T-cell (primary cell): ENCODE results near the gene BRD7. TPM values are rescaled to one million over a fixed set of nuclear protein-coding genes. Genes with fewer than 3 reads are reported as not detected.

Experiments
- ATAC-seq, 4 experiments: fragments of 200-7000 bp in 3 of 4; fragments of 150-1000 bp in 1 of 4; cut with Tn5 transposase; replicated peaks in 1 of 4; 1 replicate in 3 of 4; 2 replicates in 1 of 4; pipeline ENCODE4 v1.10.0; 2021; ENCODE audit warnings: moderate library complexity in 3 of 4, mild to moderate bottlenecking in 2 of 4, moderate number of reproducible peaks in 1 of 4
- CTCF ChIA-PET, 2 donors: fragments of 300-600 bp; sonication (Branson Sonifier 250); formaldehyde crosslinking; loops; one replicate each; lab custom pipeline; 2022; ENCODE audit warnings: antibody characterized with exemption in 2 of 2; lab: Charles Lee
- POLR2A ChIA-PET, 2 donors: fragments of 300-600 bp; sonication (Branson Sonifier 250); formaldehyde crosslinking; loops; one replicate each; lab custom pipeline; 2022; ENCODE audit warnings: antibody characterized with exemption in 2 of 2; lab: Charles Lee
- DNase-seq, 35 experiments: peaks; one replicate each; pipeline versions ENCODE4 v3.0.0 to v3.0.0-alpha.2; 2013 to 2023
- H3K27ac ChIP-seq: one replicate; pipeline ENCODE4 v1.5.1; 2013; ENCODE audit warnings: low read length
- H3K27me3 ChIP-seq, 2 experiments: replicated peaks in 1 of 2; 1 replicate in 1 of 2; 2 replicates in 1 of 2; pipeline versions ENCODE4 v1.6.1 to v1.7.0; 2013; ENCODE audit warnings: low read length in 1 of 2, mixed read lengths in 1 of 2; ENCODE audit not compliant: control insufficient read depth in 2 of 2, insufficient read depth in 2 of 2; ENCODE audit errors: extremely low read depth in 1 of 2
- H3K36me3 ChIP-seq, 2 donors: 1 replicate in 1 of 2; 2 replicates in 1 of 2; pipeline versions ENCODE4 v1.6.1 to v1.7.0; 2013; ENCODE audit warnings: low read length in 1 of 2; ENCODE audit not compliant: control insufficient read depth in 2 of 2, insufficient read depth in 1 of 2; ENCODE audit errors: extremely low read depth in 1 of 2
- H3K4me1 ChIP-seq, 2 experiments: 1 replicate in 1 of 2; 2 replicates in 1 of 2; pipeline versions ENCODE4 v1.6.1 to v1.7.0; 2013; ENCODE audit warnings: low read length in 2 of 2, mixed read lengths in 1 of 2; ENCODE audit not compliant: insufficient read depth in 2 of 2, control insufficient read depth in 1 of 2; ENCODE audit errors: extremely low read depth in 1 of 2
- H3K4me3 ChIP-seq, 2 donors: 1 replicate in 1 of 2; 2 replicates in 1 of 2; pipeline versions ENCODE4 v1.5.1 to v1.7.0; 2013; ENCODE audit warnings: mild to moderate bottlenecking in 2 of 2, low read length in 1 of 2, moderate library complexity in 1 of 2; ENCODE audit not compliant: control insufficient read depth in 1 of 2; ENCODE audit errors: extremely low read depth in 1 of 2
- H3K9me3 ChIP-seq: 2 replicates; pipeline ENCODE4 v1.7.0; 2013
- H3K27ac Mint-ChIP-seq, 2 donors: one replicate each; pipeline ENCODE4 v1.8.0; 2020 to 2021; ENCODE audit warnings: mild to moderate bottlenecking in 2 of 2, mixed read lengths in 2 of 2
- H3K27me3 Mint-ChIP-seq, 2 donors: one replicate each; pipeline ENCODE4 v1.8.0; 2021 to 2022; ENCODE audit warnings: mixed read lengths in 2 of 2
- H3K36me3 Mint-ChIP-seq: one replicate; pipeline ENCODE4 v1.8.0; 2021; ENCODE audit warnings: mixed read lengths
- H3K4me1 Mint-ChIP-seq, 3 donors: one replicate each; pipeline ENCODE4 v1.8.0; 2020 to 2022; ENCODE audit warnings: mixed read lengths in 3 of 3, mild to moderate bottlenecking in 1 of 3
- H3K4me3 Mint-ChIP-seq, 3 donors: one replicate each; pipeline ENCODE4 v1.8.0; 2020 to 2022; ENCODE audit warnings: mild to moderate bottlenecking in 3 of 3, mixed read lengths in 3 of 3, moderate library complexity in 3 of 3
- H3K9me3 Mint-ChIP-seq, 3 donors: one replicate each; pipeline ENCODE4 v1.8.0; 2020 to 2022; ENCODE audit warnings: mixed read lengths in 3 of 3
- WGBS: methylation state at CpG from one replicate; pipeline ENCODE4 v1.1.5; 2013; ENCODE audit warnings: missing lambda C conversion rate; ENCODE audit not compliant: insufficient coverage; 5-methylcytosine and 5-hydroxymethylcytosine counted together
- total RNA-seq, 35 experiments: library from RNA in 6 of 35; stranded (reverse) in 6 of 35; fragments of 120-200 nt in 1 of 35; gene quantifications; one replicate each; pipeline versions ENCODE4 v1.2.1 to v1.2.4 and lab custom pipeline; 2013 to 2026

The BRD7 gene
- total RNA-seq, 5 donors from 2014 or later (not counting 1 experiment from before 2014, with no cell fraction given), result 62.9 to 115 (median 75.4) TPM

- POLR2A ChIA-PET, result no interaction called here
- WGBS, result 75% methylated on average over 12 of the region's 12 CpGs
Observed at GRCh38 chr16:50403491-50403890, 34.7 kb upstream of the BRD7 start.

GRCh38 chr16:50402298-50402895, 33.6 kb upstream of the BRD7 start:
- Mint-ChIP-seq H3K4me1 (peaks cover 4 to 15% (median 4%) of the 10 kb centered on the region in 3 donors), H3K27ac (no peak overlapping the region), H3K36me3 (no peaks in the 10 kb centered on the region), H3K4me3 (no peak overlapping the region), H3K9me3 (no peaks in the 10 kb centered on the region), H3K27me3 (peaks cover 0 to 7% of the 10 kb centered on the region in 2 donors)
- ATAC-seq (no peak), DNase-seq (no peak)
- H3K4me3 ChIP-seq, result no peak overlapping the region
- POLR2A ChIA-PET, result no interaction called here
- CTCF ChIA-PET, result no interaction called here
- WGBS, result 76% methylated on average over 9 of the region's 9 CpGs
- no peak overlapping the region for H3K27ac ChIP-seq
- no peaks in the 10 kb centered on the region for H3K36me3 ChIP-seq
- H3K9me3 ChIP-seq, result no peaks in the 10 kb centered on the region
- H3K27me3 ChIP-seq, result peaks cover 0 to 9% of the 10 kb centered on the region in 2 experiments
- H3K4me1 ChIP-seq, result no peaks in the 10 kb centered on the region

More at GRCh38 chr16:50403491-50403890, 34.7 kb upstream of the BRD7 start:
- ATAC-seq, result no peak
- Mint-ChIP-seq H3K4me1 (peaks cover 3 to 10% (median 3%) of the 10 kb centered on the region in 3 donors), H3K36me3 (no peaks in the 10 kb centered on the region), H3K27ac (no peak overlapping the region), H3K4me3 (no peak overlapping the region), H3K27me3 (peaks cover 0 to 7% of the 10 kb centered on the region in 2 donors), H3K9me3 (no peaks in the 10 kb centered on the region)
- Histone ChIP-seq H3K27ac (no peak overlapping the region), H3K4me1 (no peaks in the 10 kb centered on the region), H3K36me3 (no peaks in the 10 kb centered on the region), H3K4me3 (no peak overlapping the region), H3K27me3 (peaks cover 0 to 10% of the 10 kb centered on the region in 2 experiments), H3K9me3 (no peaks in the 10 kb centered on the region)
- CTCF ChIA-PET, result no interaction called here
- no peak for DNase-seq

- WGBS, result 100% methylated on average over 1 of the region's 5 CpGs
- peaks cover 12 to 24% (median 14%) of the 10 kb centered on the region in 3 donors for H3K4me1 Mint-ChIP-seq
- CTCF ChIA-PET, result no interaction called here
Observed at GRCh38 chr16:50401355-50401754, 32.6 kb upstream of the BRD7 start.

GRCh38 chr16:50400967-50401348, 32.2 kb upstream of the BRD7 start:
- CTCF ChIA-PET, result no interaction called here
- Mint-ChIP-seq H3K27me3 (peaks cover 0 to 7% of the 10 kb centered on the region in 2 donors), H3K4me1 (peaks cover 16 to 28% (median 18%) of the 10 kb centered on the region in 3 donors), H3K36me3 (no peaks in the 10 kb centered on the region), H3K9me3 (no peaks in the 10 kb centered on the region), H3K4me3 (no peak overlapping the region), H3K27ac (no peak overlapping the region)
- Histone ChIP-seq H3K36me3 (no peaks in the 10 kb centered on the region), H3K4me3 (no peak overlapping the region), H3K9me3 (no peaks in the 10 kb centered on the region), H3K27me3 (peaks cover 0 to 7% of the 10 kb centered on the region in 2 experiments), H3K4me1 (peaks cover 2 to 8% of the 10 kb centered on the region in 2 experiments), H3K27ac (no peak overlapping the region)
- POLR2A ChIA-PET, result interaction anchor here (0.6 to 0.7 kb wide), 2 partner anchors 24 to 445 kb away, joined by 4 to 6 read pairs; no protein-coding TSS in a partner anchor
- DNase-seq (no peak), ATAC-seq (no peak)
- 100% methylated on average over 3 of the region's 6 CpGs for WGBS

More at GRCh38 chr16:50401355-50401754, 32.6 kb upstream of the BRD7 start:
- Mint-ChIP-seq H3K27ac (no peak overlapping the region), H3K27me3 (peaks cover 0 to 7% of the 10 kb centered on the region in 2 donors), H3K4me3 (no peak overlapping the region), H3K36me3 (no peaks in the 10 kb centered on the region), H3K9me3 (no peaks in the 10 kb centered on the region)
- peaks cover 0 to 7% of the 10 kb centered on the region in 2 experiments for H3K27me3 ChIP-seq
- ATAC-seq (no peak), DNase-seq (no peak)
- no peaks in the 10 kb centered on the region for H3K36me3 ChIP-seq
- no peak overlapping the region for H3K27ac ChIP-seq
- POLR2A ChIA-PET, result interaction anchor here (0.6 to 0.7 kb wide), 2 partner anchors 24 to 445 kb away, joined by 4 to 6 read pairs; no protein-coding TSS in a partner anchor
- H3K4me3 ChIP-seq, result no peak overlapping the region
- H3K4me1 ChIP-seq, result peaks cover 0 to 4% of the 10 kb centered on the region in 2 experiments
- H3K9me3 ChIP-seq, result no peaks in the 10 kb centered on the region

GRCh38 chr16:50400312-50400966, 31.7 kb upstream of the BRD7 start:
- 94% methylated on average over 2 of the region's 8 CpGs for WGBS
- Histone ChIP-seq H3K27me3 (peaks cover 0 to 7% of the 10 kb centered on the region in 2 experiments), H3K27ac (no peak overlapping the region), H3K4me3 (no peak overlapping the region), H3K4me1 (peaks cover 5 to 13% of the 10 kb centered on the region in 2 experiments), H3K36me3 (no peaks in the 10 kb centered on the region), H3K9me3 (no peaks in the 10 kb centered on the region)
- H3K4me3 Mint-ChIP-seq, result no peak overlapping the region
- CTCF ChIA-PET, result interaction anchor here in 1 of 2 donors (0.6 kb wide), 1 partner anchor 265 kb away, joined by 3 read pairs; no protein-coding TSS in a partner anchor
- ATAC-seq (no peak), DNase-seq (no peak)
- POLR2A ChIA-PET, result interaction anchor here in 1 of 2 donors (0.7 kb wide), 1 partner anchor 23 kb away, joined by 6 read pairs; no protein-coding TSS in a partner anchor
- peaks cover 22 to 33% (median 24%) of the 10 kb centered on the region in 3 donors for H3K4me1 Mint-ChIP-seq
- no peaks in the 10 kb centered on the region for H3K36me3 Mint-ChIP-seq
- H3K9me3 Mint-ChIP-seq, result no peaks in the 10 kb centered on the region
- H3K27ac Mint-ChIP-seq, result no peak overlapping the region
- peaks cover 0 to 7% of the 10 kb centered on the region in 2 donors for H3K27me3 Mint-ChIP-seq

GRCh38 chr16:50399411-50399810, 30.6 kb upstream of the BRD7 start:
- no peak overlapping the region for H3K4me3 Mint-ChIP-seq
- no peak overlapping the region for H3K27ac ChIP-seq
- no peaks in the 10 kb centered on the region for H3K9me3 Mint-ChIP-seq
- no peaks in the 10 kb centered on the region for H3K36me3 Mint-ChIP-seq
- peaks cover 28 to 42% (median 29%) of the 10 kb centered on the region in 3 donors for H3K4me1 Mint-ChIP-seq
- ChIA-PET POLR2A (no interaction called here), CTCF (no interaction called here)
- DNase-seq, result no peak
- H3K9me3 ChIP-seq, result no peaks in the 10 kb centered on the region
- peaks cover 0 to 7% of the 10 kb centered on the region in 2 donors for H3K27me3 Mint-ChIP-seq
- peaks cover 5 to 13% of the 10 kb centered on the region in 2 experiments for H3K4me1 ChIP-seq
- H3K36me3 ChIP-seq, result no peaks in the 10 kb centered on the region
- ATAC-seq, result no peak
- H3K4me3 ChIP-seq, result no peak overlapping the region
- H3K27ac Mint-ChIP-seq, result no peak overlapping the region
- no CpG with 5 or more reads among the region's 3 CpGs for WGBS
- H3K27me3 ChIP-seq, result peaks cover 0 to 7% of the 10 kb centered on the region in 2 experiments
